Naive B cell (primary cell): ENCODE data around the gene PRKAG2. TPM values are rescaled to one million over a fixed set of nuclear protein-coding genes. Genes with fewer than 3 reads are reported as not detected.

Source experiments
- ATAC-seq, 2 donors: fragments of 150-1000 bp; cut with Tn5 transposase; 2 replicates each; pipeline ENCODE4 v1.10.0; 2021; ENCODE audit warnings: low read depth in 2 of 2, mild to moderate bottlenecking in 2 of 2, moderate library complexity in 2 of 2
- DNase-seq: peaks from one replicate; pipeline ENCODE4 v3.0.0; 2022
- H3K27ac Mint-ChIP-seq, 6 donors: one replicate each; pipeline ENCODE4 v1.8.0; 2020 to 2022; ENCODE audit warnings: mild to moderate bottlenecking in 6 of 6, mixed read lengths in 6 of 6, moderate library complexity in 5 of 6, inconsistent platforms in 2 of 6
- H3K27me3 Mint-ChIP-seq, 3 donors: one replicate each; pipeline ENCODE4 v1.8.0; 2021 to 2022; ENCODE audit warnings: mixed read lengths in 3 of 3, mild to moderate bottlenecking in 1 of 3
- H3K36me3 Mint-ChIP-seq, 2 donors: one replicate each; pipeline ENCODE4 v1.8.0; 2020 to 2022; ENCODE audit warnings: mixed read lengths in 2 of 2, inconsistent platforms in 1 of 2, mild to moderate bottlenecking in 1 of 2
- H3K4me1 Mint-ChIP-seq, 3 donors: one replicate each; pipeline ENCODE4 v1.8.0; 2020 to 2022; ENCODE audit warnings: mixed read lengths in 3 of 3, inconsistent platforms in 1 of 3, mild to moderate bottlenecking in 1 of 3, moderate library complexity in 1 of 3
- H3K4me3 Mint-ChIP-seq, 8 donors: one replicate each; pipeline ENCODE4 v1.8.0; 2020 to 2022; ENCODE audit warnings: mild to moderate bottlenecking in 8 of 8, mixed read lengths in 8 of 8, moderate library complexity in 8 of 8, inconsistent platforms in 2 of 8
- H3K9me3 Mint-ChIP-seq, 7 donors: one replicate each; pipeline ENCODE4 v1.8.0; 2020 to 2022; ENCODE audit warnings: mixed read lengths in 7 of 7, mild to moderate bottlenecking in 5 of 7, inconsistent platforms in 2 of 7, moderate library complexity in 1 of 7
- polyA plus RNA-seq, 6 donors: library from polyadenylated mRNA; unstranded; fragments of 300-500 nt; fragmentation: Illumina TruSeq; gene quantifications; one replicate each; pipeline ENCODE4 v1.2.3, GENCODE V29; 2021; ENCODE audit warnings: low read depth in 6 of 6

The PRKAG2 gene
- polyA plus RNA-seq, 6 donors from 2014 or later: 16.2 to 25.4 (median 20.0) TPM

DNA sequence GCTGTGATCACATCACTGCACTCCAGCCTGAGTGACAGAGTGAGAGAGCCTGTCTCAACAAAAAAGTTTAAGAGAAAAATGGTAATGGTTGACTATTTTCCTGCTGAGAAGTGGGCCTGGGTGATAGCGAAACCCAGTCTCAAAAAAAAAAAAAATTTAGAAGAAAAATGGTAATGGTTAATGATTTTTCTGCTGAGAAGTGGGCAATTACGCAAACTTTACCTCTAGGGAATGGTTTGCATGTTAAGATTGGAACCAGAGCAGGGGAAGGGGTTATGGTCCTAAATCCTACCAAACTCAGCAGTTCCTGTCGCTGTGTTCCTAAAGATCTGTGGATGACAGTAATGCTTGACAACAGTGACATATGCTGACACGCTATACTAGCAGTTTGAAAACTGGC is 226.8 kb downstream of the PRKAG2 start:
- Mint-ChIP-seq H3K9me3 (peaks cover 0 to 11% (median 1%) of the 10 kb centered on the region in 7 donors), H3K27ac (peak overlapping the region in 1 of 6 donors; percentile 36), H3K36me3 (peaks cover 11 to 13% of the 10 kb centered on the region in 2 donors), H3K27me3 (no peaks in the 10 kb centered on the region), H3K4me3 (no peak overlapping the region), H3K4me1 (peaks cover 0 to 3% (median 0%) of the 10 kb centered on the region in 3 donors)
- ATAC-seq: no peak
- no peak for DNase-seq

DNA sequence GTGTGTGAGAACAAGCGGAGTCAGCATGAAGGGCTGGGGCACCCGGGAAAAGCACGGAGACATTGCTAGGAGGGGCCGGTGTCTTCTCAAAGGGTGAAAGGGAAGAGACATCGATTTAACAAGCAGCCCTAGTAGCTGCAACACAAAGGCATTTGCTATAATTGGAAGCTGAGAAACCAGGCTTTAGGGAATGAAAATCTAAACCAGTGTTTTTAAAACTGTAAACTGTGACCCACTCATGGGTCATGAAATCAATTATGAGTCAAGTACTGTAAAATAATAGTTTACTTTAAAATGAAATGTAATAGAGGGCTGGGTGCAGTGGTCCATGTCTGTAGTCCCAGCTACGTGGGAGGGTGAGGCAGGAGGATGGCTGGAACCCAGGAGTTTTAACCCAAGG is 228.5 kb downstream of the PRKAG2 start:
- H3K27me3 Mint-ChIP-seq: no peaks in the 10 kb centered on the region
- no peak for ATAC-seq

DNA sequence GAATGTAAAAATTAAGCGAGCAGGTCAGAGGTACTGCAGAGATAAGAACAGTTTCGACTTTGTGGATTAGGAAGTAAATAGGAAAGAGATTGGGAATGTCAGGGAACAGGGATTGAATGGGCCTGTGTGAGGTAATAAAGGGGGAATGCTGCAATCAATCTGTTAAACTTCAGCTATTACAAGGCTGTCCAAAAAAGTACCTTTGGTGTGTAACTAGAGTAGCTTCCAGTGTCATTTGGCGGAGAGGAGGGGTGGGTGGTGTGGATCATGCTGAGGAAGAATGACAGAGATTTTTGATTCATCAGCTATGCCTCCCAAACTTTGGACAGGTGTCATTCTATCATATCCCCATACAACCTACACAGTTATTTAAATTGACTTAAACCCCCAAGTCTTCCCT is 229.0 kb downstream of the PRKAG2 start:
- Mint-ChIP-seq H3K4me3 (no peak overlapping the region), H3K9me3 (peaks cover 0 to 11% (median 1%) of the 10 kb centered on the region in 7 donors), H3K4me1 (no peaks in the 10 kb centered on the region), H3K36me3 (peaks cover 13 to 15% of the 10 kb centered on the region in 2 donors), H3K27me3 (no peaks in the 10 kb centered on the region), H3K27ac (no peak overlapping the region)
- DNase-seq (no peak), ATAC-seq (no peak)

More for the DNA sequence above, 228.5 kb downstream of the PRKAG2 start:
- no peaks in the 10 kb centered on the region for H3K4me1 Mint-ChIP-seq
- no peak overlapping the region for H3K4me3 Mint-ChIP-seq
- DNase-seq: no peak
- no peak overlapping the region for H3K27ac Mint-ChIP-seq
- peaks cover 0 to 11% (median 1%) of the 10 kb centered on the region in 7 donors for H3K9me3 Mint-ChIP-seq
- peaks cover 13 to 15% of the 10 kb centered on the region in 2 donors for H3K36me3 Mint-ChIP-seq

DNA sequence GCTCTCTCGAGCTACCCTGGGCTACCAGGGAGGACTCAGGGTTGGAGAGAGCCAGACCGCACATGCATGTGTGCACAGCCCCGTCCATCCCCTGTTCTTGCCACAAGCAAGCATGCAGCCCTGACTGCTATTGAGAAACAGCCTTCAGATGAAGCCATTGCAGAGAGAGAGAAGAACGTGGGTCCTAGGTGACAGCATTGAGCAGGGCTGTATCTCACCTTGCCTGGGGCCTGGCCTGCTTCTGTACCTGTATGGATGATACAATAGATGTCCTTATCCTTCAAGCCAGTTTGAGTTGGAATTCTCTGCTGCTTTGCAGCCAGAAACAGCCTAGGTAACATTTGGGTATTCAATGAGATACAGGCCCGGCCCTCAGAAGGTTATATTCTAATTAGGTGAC is 229.9 kb downstream of the PRKAG2 start:
- DNase-seq (no peak), ATAC-seq (no peak)
- no peaks in the 10 kb centered on the region for H3K4me1 Mint-ChIP-seq
- no peak overlapping the region for H3K27ac Mint-ChIP-seq
- peaks cover 0 to 11% (median 1%) of the 10 kb centered on the region in 7 donors for H3K9me3 Mint-ChIP-seq
- peaks cover 13 to 15% of the 10 kb centered on the region in 2 donors for H3K36me3 Mint-ChIP-seq
- no peak overlapping the region for H3K4me3 Mint-ChIP-seq
- H3K27me3 Mint-ChIP-seq: no peaks in the 10 kb centered on the region

DNA sequence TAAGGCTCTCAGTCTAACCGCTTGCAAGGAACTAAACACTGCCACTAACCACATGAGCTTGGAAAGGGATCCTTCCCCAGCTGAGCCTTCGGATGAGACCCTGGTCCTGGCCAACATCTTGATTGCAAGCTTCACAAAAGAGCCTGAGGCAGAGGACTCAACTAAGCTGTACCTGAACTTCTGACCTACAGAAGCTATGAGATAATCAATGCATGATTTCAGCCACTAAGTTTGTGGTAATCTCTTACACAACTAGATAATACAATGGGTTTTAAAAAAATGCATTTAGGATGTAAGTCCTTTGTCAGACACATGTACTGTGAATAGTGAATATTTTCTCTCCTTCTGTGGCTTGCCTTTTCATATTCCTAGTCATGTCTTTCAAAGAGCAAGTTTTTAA is 231.6 kb downstream of the PRKAG2 start:
- H3K9me3 Mint-ChIP-seq: peaks cover 0 to 11% (median 1%) of the 10 kb centered on the region in 7 donors
- H3K27ac Mint-ChIP-seq: no peak overlapping the region
- no peak for ATAC-seq
- no peak overlapping the region for H3K4me3 Mint-ChIP-seq
- no peaks in the 10 kb centered on the region for H3K27me3 Mint-ChIP-seq
- peaks cover 13 to 15% of the 10 kb centered on the region in 2 donors for H3K36me3 Mint-ChIP-seq
- H3K4me1 Mint-ChIP-seq: no peaks in the 10 kb centered on the region
- no peak for DNase-seq

DNA sequence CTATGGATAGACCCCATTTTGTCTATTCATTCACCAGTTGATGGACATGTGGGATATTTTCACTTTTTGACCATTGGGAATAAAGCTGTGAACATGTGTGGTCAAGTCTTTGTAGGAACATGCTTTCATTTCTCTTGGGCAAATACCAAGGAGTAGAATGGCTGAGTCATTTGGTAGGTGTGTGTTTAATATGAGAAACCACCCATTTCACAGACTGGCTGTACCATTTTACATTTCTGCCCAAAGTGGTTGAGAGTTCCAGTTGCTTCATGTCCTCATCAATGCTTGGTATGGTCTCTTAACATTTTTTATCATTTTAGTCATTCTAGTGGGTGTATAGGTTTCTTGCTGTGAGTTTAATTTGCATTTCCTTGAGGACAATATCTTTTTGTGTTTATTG is 232.4 kb downstream of the PRKAG2 start:
- no peak for DNase-seq
- ATAC-seq: no peak
- Mint-ChIP-seq H3K4me3 (no peak overlapping the region), H3K4me1 (no peaks in the 10 kb centered on the region), H3K9me3 (peaks cover 0 to 11% (median 1%) of the 10 kb centered on the region in 7 donors), H3K27me3 (no peaks in the 10 kb centered on the region), H3K36me3 (peaks cover 13 to 15% of the 10 kb centered on the region in 2 donors), H3K27ac (no peak overlapping the region)

DNA sequence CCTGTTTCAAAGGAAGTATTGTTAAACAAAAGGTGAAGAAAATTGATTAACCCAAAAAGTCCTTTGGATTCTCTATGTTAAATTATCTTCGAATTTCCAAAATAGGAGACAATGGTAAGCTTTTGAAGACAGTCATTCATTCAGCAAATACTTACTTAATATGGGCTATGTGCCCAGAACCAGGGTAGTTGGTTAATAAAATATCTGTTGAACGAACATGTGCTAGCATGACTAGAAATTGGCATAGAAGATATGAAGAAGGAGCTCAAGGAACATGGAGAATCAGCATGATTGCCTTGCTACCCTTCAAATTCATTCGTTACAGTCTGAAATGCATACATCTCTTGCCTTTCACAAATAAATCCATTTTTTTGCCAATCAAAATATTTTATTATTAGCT is 234.2 kb downstream of the PRKAG2 start:
- Mint-ChIP-seq H3K4me3 (no peak overlapping the region), H3K27me3 (no peaks in the 10 kb centered on the region), H3K4me1 (no peaks in the 10 kb centered on the region), H3K27ac (no peak overlapping the region), H3K9me3 (peaks cover 0 to 11% (median 1%) of the 10 kb centered on the region in 7 donors), H3K36me3 (peaks cover 10 to 15% of the 10 kb centered on the region in 2 donors)
- ATAC-seq (no peak), DNase-seq (no peak)

DNA sequence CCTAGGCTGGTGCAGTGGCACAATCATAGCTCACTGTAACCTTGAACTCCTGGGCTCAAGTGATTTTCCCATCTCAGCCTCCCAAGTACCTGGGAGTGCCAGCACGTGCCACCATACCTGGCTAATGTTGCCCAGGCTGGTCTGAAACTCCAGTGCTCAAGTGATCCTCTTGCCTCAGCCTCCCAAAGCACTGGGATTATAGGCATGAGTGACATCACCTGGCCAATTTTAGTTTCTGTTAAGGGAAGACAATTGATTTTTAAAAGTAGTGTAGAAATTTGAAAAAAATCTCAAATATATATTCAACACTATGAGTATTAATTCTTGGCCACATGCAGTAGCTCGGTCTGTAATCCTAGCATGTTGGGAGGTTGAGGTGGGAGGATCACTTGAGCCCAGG is 235.3 kb downstream of the PRKAG2 start:
- DNase-seq (no peak), ATAC-seq (no peak)
- Mint-ChIP-seq H3K27me3 (no peaks in the 10 kb centered on the region), H3K9me3 (peaks cover 0 to 11% (median 1%) of the 10 kb centered on the region in 7 donors), H3K27ac (peak overlapping the region in 1 of 6 donors; percentile 59), H3K4me3 (no peak overlapping the region), H3K4me1 (no peaks in the 10 kb centered on the region), H3K36me3 (peaks cover 0 to 11% of the 10 kb centered on the region in 2 donors)

DNA sequence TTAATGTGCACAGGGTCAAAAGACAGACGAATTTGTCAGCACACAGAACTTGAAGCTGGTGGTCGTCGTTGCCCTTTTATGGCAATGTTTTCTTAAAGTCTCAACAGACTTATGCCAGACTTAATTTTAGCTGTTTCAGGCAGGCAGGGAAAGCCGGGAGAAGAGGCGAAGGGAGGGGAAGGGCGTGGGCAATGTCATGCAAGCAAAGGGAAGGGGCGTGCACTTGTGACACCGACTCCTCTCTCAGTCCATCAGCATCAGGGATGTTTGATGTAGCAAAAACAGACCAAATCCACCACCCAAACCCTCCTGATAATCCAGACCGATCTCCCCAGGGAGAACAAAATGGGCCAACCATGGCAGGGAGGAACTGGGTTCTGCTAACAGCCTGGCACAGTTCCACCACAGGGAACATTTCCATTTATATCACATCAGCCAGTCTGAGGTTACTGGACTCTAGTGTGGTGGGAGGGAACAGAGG is 239.1 kb downstream of the PRKAG2 start:
- H3K36me3 Mint-ChIP-seq: peaks cover 0 to 7% of the 10 kb centered on the region in 2 donors
- H3K27me3 Mint-ChIP-seq: no peaks in the 10 kb centered on the region
- ATAC-seq: no peak
- H3K9me3 Mint-ChIP-seq: peaks cover 0 to 6% (median 3%) of the 10 kb centered on the region in 7 donors
- H3K27ac Mint-ChIP-seq: no peak overlapping the region
- peaks cover 5 to 7% (median 7%) of the 10 kb centered on the region in 3 donors for H3K4me1 Mint-ChIP-seq
- no peak for DNase-seq
- H3K4me3 Mint-ChIP-seq: no peak overlapping the region

DNA sequence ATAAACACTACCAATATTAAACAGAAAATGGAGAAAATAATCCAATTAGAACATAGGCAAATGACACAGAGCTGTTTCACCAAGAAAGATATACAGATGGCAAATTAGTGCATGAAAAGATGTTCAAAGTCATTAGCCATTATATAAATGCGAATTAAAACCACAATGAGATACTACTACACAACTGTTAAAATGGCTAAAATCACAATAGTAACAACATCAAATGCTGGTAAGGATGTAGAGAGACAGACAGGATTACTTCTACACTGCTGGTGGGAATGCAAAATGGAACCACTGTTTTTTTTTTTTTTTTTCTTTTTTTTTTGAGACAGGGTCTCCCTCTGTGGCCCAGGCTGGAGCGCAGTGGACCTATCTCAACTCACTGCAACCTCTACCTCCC is 242.3 kb downstream of the PRKAG2 start:
- Mint-ChIP-seq H3K4me3 (peak overlapping the region in 1 of 8 donors; percentile 15), H3K9me3 (peaks cover 0 to 6% (median 3%) of the 10 kb centered on the region in 7 donors), H3K36me3 (peaks cover 0 to 7% of the 10 kb centered on the region in 2 donors), H3K27me3 (no peaks in the 10 kb centered on the region), H3K4me1 (peaks cover 14 to 18% (median 18%) of the 10 kb centered on the region in 3 donors), H3K27ac (peak overlapping the region in 2 of 6 donors; percentile 11 to 64)
- DNase-seq (no peak), ATAC-seq (no peak)

DNA sequence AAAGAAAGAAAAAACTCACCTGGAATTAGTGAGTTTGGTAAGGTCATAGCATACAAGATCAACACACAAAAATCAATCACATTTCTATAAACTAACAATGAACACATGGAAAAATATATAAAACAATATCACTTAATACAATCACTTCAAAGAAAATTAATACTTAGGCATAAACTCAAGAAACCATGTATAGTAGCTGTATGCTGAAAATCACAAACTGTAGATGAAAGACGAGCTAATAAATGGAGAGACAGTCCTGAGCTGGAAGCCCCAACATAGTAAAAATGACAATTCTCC is 243.5 kb downstream of the PRKAG2 start:
- Mint-ChIP-seq H3K4me3 (peak overlapping the region in 7 of 8 donors; percentile 96 to 100 (median 98)), H3K36me3 (peaks cover 0 to 7% of the 10 kb centered on the region in 2 donors), H3K27me3 (no peaks in the 10 kb centered on the region), H3K9me3 (peaks cover 0 to 6% (median 3%) of the 10 kb centered on the region in 7 donors), H3K27ac (peak overlapping the region; percentile 92 to 99 (median 98)), H3K4me1 (peaks cover 18 to 24% (median 18%) of the 10 kb centered on the region in 3 donors)
- ATAC-seq (no peak), DNase-seq (no peak)

DNA sequence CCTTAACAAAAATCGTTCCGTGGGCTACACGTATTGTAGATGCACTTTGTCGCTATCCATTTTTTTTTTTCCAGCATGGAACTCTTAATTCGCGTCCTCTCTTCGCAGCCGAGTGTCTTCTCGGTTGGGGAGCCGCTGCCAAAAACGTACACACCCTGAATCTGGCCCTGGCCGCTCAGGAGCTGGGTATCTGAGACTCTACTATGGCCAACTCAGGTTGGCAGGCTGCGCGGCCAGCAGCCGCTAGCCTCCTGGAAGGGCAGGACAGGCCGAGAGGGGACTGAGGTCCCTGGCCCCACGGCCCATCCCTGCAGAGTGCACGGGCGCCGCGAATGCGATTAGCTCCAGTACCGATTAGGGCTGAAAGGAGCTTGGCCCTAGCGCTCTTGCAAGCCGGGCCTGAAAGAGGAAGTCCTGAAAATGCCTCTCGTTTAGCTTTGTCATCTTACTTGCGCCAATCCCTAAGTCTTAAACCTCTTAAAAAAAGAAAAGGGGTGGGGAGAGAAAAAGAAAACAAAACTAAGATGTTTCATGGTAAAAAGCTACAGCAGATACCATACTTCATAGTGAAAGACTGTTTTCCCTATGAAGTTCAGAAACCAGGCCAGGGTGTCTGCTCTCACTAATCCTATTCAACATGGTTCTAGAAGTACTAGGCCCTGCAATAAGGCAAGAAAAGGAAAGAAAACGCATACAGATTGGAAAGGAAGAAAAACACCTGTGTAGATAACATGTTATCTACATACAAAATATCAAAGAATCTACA is 244.0 kb downstream of the PRKAG2 start:
- DNase-seq: peak; percentile 83
- Mint-ChIP-seq H3K27me3 (no peaks in the 10 kb centered on the region), H3K27ac (peak overlapping the region; percentile 92 to 99 (median 98)), H3K36me3 (peaks cover 0 to 7% of the 10 kb centered on the region in 2 donors), H3K4me3 (peak overlapping the region; percentile 96 to 100 (median 98)), H3K9me3 (peaks cover 0 to 6% (median 3%) of the 10 kb centered on the region in 7 donors), H3K4me1 (peaks cover 18 to 25% (median 18%) of the 10 kb centered on the region in 3 donors)
- peak; percentile 69 to 73 for ATAC-seq

DNA sequence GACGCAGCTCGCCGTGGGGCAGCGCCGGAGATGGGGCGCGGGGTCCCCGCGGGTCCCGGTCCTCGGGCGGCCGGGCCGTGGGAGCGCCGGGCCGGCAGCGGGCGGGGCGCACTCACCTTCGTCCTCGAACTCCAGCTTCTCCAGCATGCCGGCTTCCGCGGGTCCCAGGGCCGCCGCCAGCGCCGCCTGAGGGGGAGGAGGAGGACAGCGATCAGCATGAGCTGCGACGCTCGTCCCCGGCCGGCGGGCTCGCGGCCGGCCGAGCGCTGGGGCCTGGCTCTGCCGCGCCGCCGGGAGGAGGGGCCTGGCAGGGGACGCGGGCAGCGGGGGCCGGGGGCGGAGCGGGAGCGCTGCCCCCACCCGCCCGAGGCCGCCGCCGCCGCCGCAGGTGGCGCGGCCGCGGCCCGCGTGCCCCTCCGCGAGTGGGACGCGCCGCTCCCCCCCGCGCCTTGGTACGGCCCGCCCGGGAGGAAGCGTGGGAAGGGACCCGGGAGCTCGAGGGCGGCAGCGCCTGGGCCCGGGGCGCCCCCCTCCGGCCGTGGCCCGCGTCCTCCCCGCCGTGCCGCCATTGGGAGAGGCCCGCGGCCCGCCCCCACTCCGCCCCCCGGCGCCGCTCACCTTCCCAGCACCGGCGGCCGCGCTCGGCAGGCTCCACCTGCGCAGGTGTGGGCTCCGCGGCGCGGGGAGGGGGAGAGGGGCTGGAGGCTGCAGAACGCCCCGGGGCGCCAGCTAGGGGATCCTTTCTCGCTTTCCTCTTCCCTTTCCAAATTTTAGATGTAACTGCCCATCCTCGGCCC is 244.8 kb downstream of the PRKAG2 start:
- H3K9me3 Mint-ChIP-seq: peaks cover 0 to 6% (median 3%) of the 10 kb centered on the region in 7 donors
- ATAC-seq: peak; percentile 73 to 76
- peaks cover 18 to 25% (median 18%) of the 10 kb centered on the region in 3 donors for H3K4me1 Mint-ChIP-seq
- H3K4me3 Mint-ChIP-seq: peak overlapping the region; percentile 96 to 100 (median 98)
- peaks cover 0 to 7% of the 10 kb centered on the region in 2 donors for H3K36me3 Mint-ChIP-seq
- DNase-seq: peak; percentile 87
- peak overlapping the region; percentile 92 to 99 (median 98) for H3K27ac Mint-ChIP-seq
- H3K27me3 Mint-ChIP-seq: no peaks in the 10 kb centered on the region
